ENCODE data around the gene SAMD14.

SAMD14 gene

DNA sequence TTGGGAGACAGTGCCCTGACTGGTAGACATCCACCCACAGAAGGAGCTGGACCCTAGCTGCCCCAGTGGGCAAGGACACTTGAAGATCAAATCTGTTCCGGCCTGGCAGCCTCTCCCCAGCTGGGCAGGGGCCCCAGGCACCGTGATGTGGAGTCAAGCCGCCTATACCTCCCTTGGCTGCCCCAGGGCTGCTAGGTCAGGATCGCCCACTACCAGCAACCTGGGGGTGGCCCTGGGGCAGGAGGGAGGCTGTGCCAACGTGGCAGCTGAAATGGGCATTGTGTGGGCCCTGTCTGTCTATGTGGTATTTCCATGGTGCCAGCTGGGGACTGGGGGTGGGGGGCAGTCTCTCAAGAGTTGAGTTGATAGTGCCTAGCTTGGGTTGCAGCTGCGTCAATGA is 33.9 kb downstream of the SAMD14 start:
- DNase-seq (ENCODE audit: low spot score): no peak

DNA sequence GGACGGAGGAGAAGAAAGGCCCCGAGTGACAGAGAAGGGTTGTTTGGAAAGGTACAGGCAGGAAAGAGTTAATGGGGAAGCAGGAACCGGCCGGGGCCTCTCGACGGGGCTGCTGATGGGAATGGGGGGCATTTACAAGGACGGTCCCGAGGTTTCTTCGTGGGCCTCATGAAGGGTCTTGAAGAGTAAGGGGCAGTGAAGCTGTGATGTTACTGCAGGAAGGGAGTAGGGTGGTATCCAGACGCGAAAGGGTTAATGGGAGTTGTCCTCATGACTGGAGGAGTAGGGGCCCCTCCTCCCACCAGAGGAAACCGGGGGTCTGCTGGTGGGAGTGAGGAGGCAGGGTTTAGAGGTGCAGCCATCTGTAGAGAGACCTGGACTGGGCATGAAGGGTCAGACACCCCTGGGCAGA is 34.3 kb downstream of the SAMD14 start:
- DNase-seq (ENCODE audit: low spot score): no peak

DNA sequence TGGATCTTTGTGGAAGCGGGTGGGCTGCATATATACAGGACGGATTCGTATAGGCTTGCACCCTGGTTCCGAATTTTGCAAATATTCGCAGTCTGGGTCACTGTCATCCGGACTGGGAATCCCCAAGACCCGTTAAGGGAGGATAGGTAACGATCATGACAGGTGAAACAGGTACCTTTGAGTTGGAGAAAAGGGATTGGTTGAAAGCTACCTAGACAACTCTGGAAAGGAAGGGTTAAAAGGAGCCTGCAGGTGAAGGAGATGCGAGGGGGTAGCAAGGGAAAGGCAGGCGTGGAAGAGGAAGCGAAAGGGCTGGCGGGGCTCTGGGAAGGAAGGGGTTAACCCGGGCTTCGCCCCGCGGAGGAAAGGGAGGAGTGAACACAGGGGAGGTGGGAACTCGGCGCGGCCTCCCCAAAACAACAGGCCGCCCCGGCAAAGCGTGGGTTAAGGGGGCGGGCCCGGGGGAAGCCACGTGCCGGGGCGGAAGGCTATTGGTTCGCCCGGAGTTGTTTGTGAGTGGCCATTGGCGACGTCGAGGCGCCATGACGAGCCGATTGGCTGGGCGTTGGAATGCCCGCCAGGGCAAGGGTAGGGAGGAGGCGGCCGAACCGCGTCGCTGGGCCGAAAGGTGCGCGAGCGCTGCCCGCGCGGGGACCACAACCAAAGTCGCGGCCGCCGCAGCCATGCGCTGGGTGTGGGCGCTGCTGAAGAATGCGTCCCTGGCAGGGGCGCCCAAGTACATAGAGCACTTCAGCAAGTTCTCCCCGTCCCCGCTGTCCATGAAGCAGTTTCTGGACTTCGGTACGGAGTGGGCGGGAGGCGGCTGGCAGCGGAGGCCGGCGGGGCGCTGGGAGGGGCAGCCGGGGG is 35.0 kb downstream of the SAMD14 start, which contains the start of gene PDK2:
Gene PDK2, plus strand, starts transcription at position 599 of the 867 bp plus-strand sequence. Its CDS starts 85 bp downstream, at position 684.
- DNase-seq (ENCODE audit: low spot score): peak; percentile 98

DNA sequence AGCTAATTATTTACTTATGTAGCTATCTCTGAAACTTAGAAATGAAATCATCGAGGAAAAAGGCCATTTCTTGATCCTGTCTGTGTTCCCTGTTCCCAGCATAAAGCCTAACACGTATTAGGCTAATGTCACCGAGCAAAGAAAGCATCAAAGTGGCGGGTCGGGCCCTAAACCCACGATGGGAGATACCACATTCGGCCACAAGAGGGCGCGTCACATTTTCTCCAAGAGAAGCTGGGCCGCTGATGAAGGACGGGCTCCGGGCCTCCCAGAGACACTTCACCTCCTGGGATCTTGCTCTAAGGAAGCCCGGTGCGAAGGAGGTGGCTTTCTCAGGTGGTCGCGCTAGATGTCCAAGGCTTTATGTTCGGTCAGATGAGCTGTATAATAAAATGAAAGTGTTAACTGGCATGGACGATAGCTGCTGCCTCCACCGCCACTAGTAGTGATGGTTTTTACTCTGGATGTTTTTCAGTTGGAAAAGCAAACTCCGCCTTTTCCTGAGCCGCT is 35.7 kb downstream of the SAMD14 start:
- DNase-seq (ENCODE audit: low spot score): peak; percentile 81

DNA sequence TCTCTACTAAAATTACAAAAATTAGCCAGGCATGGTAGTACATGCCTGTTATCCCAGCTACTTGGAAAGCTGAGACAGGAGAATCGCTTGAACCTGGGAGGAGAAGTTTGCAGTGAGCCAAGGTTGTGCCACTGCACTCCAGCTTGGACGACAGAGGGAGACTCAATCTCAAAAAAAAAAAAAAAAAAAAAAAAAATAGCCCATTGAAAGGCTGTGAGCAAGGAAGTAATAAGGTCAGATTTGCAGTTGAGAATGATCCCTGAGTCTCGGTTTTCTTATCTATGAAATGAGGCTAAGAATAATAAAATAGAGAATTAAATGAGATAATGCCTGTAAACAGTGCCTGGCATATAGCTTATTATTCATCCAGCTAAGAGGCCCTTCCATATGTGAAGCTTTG is 36.2 kb downstream of the SAMD14 start:
- DNase-seq (ENCODE audit: low spot score): no peak

DNA sequence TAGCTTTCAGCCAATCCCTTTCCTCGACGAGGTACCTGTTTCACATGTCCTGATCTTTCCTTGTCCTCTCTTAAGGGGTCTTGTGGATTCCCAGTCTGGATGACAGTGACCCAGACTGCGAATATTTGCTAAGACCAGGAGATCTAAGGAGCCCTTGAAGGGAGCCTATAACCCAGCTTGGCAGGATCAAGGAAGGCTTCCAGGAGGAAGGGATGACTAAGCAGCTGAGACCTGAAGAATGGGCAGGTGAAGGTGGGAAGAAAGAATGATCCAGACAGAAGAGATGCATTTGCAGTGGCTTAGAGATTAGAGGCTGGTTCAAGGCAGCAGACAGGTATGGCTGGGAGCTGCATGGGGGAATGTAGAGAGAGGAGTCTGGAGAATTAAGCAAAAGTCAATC is 36.7 kb downstream of the SAMD14 start:
- DNase-seq (ENCODE audit: low spot score): no peak

DNA sequence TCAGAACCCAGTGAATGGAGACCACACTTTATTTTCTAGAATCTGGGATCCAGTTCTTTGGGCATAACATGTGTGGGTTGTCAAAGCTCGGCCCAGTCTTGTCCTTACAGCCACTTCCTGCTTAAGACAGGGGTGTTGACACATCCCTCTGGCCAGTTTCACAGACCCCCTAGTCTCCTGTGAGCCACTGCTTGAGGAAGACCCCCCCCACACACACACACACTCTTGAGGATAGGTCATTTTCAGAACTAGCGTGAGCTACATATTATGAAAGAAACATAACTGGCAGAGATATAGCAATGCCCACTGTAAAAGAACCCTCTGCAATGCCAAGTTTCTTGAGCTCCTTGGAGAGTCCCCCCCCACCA is 38.1 kb downstream of the SAMD14 start:
- no peak for DNase-seq (ENCODE audit: low spot score)

DNA sequence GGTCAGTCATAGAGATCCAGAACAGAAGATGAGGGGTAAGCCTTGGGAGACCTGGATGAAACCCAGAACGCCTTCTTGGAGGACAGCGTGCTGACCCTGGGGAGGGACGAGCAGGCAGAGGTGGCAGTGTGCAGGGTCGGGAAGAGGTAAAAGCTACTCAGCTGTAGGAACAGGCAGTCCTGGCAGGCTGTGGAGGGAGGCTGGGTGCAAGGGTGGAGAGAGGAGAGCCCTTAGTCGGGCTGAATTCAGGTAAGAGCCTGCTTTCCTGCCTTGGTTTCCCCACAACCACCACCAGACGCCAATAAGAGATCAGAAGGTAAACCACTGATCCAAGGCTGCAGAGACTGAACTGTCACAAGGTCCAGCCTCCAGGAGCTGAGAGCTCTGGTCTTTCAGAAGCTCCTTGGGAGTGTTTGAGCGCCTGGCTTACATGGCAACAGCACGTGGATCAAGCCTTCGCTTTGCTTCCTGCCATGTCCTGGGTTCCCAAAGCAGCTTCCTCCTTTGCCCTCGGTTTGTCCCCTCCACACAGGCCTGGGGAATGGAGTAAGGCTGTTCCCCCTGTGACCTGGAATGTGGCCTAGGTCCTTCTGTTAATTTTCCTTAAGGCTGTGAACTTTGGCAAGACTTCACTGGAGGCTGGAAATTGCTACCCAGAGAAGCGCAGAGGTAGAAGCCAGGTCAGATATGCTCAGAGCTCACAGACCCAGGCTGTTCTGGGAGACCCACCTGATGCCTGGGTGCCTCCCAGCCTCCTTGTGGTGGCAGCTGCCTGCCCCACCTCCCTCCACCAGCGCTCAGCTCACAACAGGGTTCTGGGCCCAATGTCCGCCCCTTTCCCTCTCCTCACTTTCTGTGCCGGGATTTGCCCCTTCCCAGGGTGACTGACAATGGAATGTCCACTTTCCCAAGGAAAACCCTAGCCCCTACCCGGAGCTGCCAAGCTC is 38.7 kb downstream of the SAMD14 start:
- DNase-seq (ENCODE audit: low spot score): no peak

DNA sequence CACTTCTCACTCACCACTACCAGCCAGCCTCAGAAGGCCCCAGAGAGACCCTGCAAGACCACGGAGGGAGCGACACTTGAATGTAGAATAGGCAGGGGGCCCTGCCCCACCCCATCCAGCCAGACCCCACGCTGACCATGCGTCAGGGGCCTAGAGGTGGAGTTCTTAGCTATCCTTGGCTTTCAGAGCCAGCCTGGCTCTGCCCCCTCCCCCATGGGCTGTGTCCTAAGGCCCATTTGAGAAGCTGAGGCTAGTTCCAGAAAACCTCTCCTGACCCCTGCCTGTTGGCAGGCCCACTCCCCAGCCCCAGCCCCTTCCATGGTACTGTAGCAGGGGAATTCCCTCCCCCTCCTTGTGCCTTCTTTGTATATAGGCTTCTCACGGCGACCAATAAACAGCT is 39.9 kb downstream of the SAMD14 start:
- DNase-seq (ENCODE audit: low spot score): no peak

DNA sequence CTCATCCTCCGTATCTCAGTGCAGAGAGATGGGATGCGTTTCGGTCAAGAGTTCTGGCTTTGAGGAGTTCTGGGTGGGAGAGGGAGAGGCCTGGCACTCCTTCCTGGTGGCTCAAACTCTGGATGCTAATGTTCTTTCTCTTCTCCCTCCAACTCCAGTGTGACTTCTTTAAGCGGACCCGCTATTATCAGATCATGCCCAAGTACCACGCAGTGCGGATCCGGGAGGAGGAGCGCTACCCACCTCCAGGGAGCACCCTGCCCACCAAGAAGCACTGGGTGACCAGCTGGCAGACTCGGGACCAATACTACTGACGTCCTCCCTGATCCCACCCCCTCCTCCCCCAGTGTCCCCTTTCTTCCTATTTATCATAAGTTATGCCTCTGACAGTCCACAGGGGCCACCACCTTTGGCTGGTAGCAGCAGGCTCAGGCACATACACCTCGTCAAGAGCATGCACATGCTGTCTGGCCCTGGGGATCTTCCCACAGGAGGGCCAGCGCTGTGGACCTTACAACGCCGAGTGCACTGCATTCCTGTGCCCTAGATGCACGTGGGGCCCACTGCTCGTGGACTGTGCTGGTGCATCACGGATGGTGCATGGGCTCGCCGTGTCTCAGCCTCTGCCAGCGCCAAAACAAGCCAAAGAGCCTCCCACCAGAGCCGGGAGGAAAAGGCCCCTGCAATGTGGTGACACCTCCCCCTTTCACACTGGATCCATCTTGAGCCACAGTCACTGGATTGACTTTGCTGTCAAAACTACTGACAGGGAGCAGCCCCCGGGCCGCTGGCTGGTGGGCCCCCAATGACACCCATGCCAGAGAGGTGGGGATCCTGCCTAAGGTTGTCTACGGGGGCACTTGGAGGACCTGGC is 40.8 kb downstream of the SAMD14 start:
- no peak for DNase-seq (ENCODE audit: low spot score)

DNA sequence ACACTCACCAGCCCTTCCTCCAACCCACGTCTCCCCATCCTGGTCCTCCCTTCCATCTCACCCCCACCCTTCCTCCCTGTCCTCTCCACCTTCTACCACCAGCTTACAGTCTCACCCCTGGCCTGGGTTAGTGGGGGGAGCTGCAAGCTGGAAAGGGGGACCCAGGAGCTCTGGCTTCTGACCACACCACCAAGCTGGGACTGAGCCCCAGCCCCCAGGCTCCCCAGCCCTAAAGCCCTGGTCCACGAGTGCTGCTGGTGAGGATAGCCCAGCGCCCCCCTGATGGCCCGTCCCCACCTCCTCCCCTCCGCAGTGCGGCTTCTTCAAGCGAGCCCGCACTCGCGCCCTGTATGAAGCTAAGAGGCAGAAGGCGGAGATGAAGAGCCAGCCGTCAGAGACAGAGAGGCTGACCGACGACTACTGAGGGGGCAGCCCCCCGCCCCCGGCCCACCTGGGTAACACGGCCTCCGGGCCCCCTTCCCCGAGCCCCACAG is 42.0 kb downstream of the SAMD14 start:
- no peak for DNase-seq (ENCODE audit: low spot score)

DNA sequence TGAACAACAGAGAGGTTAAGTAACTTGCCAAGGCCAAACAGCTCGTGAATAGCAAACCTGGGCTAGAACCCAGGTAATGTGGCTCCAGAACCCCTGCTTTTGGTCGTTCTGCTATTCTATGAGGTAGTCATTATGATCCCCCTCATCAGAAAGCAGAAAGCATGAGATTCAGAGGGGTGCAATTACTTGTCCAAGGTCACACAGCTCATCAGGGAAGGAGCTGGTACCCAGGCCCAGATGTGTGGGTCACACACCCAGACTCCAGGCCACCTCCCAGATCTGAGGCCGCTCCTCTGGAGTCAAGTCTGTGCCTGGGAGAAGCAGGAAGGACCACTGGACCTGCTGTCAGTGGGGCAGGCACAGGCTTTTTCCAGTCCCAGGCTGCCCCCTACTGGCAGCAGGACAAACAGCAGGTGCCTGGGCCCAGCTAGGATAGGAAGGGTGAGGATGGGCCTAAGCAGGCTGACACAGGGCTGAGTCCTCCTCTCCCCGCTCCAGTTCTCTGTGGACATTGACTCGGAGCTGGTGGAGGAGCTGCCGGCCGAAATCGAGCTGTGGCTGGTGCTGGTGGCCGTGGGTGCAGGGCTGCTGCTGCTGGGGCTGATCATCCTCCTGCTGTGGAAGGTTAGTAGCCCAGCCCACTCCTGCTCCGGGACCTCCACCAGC is 42.6 kb downstream of the SAMD14 start:
- DNase-seq (ENCODE audit: low spot score): peak; percentile 90

DNA sequence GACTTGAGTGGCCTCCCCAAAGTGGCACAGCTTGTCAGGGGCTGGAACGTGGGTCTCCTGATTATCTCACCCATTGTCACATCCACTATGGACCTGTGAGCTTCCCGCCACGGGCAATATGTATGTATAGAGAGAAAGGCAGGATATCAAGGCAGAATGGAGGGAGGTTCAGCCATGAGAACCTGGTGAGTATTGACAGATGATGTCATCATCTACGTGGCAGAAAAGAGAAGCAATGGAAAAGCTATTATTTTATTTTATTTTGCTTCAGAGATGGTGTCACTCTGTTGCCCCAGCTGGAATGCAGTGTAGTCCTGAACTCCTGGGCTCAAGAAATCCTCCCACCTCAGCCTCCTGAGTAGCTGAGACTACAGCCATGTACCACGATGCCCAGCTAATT is 48.2 kb downstream of the SAMD14 start:
- no peak for DNase-seq (ENCODE audit: low spot score)

DNA sequence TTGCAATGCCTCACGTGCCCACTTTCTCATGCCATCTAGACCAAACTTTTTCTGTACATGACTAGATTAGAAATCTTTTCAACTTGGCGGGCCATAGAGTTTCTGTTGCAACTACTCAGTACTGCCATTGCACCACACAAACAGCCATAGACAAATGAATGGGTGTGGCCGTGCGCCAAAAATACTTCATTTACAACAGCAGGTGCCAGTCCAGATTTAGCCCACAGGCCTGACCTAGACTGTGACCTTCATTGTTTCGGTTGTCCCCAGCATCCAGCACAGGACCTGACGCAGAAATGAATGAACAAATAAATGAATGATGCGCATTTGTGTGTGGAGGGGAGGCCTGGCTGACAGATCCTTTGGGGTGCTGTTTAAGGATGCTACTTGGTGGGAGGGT is 49.1 kb downstream of the SAMD14 start:
- no peak for DNase-seq (ENCODE audit: low spot score)

DNA sequence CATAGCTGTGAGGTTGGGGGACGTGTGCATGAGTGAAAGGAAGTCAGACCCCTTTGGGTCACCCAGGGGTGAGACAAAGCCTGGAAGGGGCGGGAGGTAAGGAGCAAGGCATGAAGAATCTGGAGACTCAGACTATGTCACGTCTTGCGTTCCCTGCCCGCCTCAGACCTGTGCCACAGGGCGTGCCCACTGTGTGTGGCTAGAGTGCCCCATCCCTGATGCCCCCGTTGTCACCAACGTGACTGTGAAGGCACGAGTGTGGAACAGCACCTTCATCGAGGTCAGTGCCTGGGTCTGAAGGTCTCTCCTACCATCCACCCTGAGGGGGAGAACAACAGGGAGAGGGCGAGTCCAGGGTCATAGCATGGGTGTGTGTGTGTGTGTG is 49.9 kb downstream of the SAMD14 start:
- no peak for DNase-seq (ENCODE audit: low spot score)

DNA sequence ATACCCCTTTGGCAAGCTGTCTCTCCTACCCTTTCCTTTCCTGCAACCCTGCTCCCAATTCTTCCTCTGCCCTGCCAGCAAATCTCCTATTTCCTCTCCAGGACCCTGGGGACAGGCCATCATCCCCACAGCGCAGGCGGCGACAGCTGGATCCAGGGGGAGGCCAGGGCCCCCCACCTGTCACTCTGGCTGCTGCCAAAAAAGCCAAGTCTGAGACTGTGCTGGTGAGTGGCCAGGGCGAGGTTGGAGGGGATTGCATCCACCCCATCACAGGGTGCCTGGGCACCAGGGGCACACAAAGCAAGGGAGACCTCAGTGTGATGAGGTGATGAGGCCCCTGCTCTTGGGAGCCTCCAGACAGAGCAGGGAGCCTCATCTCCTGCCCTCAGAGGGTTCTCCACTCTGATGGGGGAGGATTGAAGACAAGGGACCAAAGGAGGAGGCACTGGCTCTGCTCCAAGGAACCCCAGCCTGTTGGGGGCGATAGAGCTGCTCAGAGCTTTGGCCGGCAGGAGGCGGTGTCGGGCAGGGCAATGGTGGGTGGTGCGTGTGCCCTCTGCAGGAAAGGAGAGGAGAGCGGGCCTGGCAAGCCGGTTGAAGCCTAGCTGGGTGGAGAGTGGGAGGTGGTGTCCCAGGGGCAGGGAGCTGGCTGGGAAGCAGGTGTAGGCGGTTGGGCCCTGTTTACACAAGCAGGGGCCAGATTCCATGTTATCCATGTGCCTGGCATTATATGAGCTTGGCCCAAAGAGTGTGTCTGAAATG is 50.4 kb downstream of the SAMD14 start:
- DNase-seq (ENCODE audit: low spot score): peak; percentile 43

DNA sequence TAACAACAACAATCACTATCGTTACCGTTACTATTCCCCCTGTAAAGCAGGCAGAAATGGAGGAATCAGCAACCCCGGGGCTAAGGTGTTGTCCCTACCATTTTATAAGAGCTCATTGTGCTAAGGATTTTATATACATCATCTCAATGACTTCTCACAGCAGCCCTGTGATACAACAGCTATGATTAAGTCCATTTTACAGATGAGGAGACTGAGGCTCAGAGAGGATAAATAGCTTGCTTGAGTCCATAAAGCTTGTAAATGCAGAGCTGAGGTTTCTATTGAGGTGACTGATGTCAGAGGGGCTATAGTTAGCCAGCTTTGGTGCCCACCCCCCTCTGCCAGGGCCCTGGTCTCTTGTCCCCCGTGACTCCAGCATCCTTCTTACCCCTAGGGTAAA is 51.5 kb downstream of the SAMD14 start:
- no peak for DNase-seq (ENCODE audit: low spot score)

DNA sequence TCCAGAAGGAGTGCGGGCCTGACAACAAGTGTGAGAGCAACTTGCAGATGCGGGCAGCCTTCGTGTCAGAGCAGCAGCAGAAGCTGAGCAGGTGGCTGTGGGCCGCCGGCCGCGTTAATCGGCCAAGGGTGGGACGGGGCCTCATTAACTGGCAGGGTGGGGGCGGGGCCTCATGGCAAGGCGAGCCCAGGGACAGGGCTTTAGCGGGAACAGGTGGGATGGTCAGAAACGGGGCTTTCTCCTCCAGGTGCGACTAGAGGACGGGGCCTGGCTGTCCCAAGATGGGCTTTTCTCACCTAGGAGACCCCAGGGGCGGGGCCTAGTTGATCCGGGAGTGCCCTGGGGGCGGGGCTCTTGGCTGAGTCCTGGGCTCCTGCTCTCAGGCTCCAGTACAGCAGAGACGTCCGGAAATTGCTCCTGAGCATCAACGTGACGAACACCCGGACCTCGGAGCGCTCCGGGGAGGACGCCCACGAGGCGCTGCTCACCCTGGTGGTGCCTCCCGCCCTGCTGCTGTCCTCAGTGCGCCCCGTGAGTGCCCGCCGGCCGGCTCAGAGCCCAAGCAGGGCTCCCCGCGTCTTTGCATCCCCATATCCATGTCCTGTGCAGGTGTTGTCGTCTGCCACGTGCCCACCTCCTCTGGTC is 53.2 kb downstream of the SAMD14 start:
- no peak for DNase-seq (ENCODE audit: low spot score)

DNA sequence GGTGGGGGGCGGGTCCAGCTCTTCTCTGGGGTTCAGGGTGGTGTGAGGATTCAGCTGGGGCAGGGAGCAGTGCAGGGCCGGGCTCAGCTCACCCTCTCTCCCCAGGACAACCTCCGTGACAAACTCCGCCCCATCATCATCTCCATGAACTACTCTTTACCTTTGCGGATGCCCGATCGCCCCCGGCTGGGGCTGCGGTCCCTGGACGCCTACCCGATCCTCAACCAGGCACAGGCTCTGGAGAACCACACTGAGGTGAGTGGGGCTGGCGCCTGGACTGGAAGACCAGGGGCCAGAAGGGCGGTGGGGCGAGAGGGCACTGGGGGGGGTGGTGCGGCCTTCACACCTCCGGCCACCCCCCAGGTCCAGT is 53.8 kb downstream of the SAMD14 start:
- DNase-seq (ENCODE audit: low spot score): no peak

Measured in AG08395 (cell line).